Fibroblast of peridontal ligament (primary cell): Measurements from ENCODE around the gene TMEM52B.
"Not testable (repeated sequence)": the region's sequence is repeated elsewhere in the genome, so short reads cannot be mapped to it uniquely, and the experiment has no call there.

Source experiments
- DNase-seq: peaks from one replicate; pipeline ENCODE4 v3.0.0-alpha.2; 2010; ENCODE audit errors: extremely low read depth

The TMEM52B gene

GRCh38 chr12:10211940-10212738, 33.3 kb downstream of the TMEM52B start:
- peak; percentile 99 for DNase-seq

DNA sequence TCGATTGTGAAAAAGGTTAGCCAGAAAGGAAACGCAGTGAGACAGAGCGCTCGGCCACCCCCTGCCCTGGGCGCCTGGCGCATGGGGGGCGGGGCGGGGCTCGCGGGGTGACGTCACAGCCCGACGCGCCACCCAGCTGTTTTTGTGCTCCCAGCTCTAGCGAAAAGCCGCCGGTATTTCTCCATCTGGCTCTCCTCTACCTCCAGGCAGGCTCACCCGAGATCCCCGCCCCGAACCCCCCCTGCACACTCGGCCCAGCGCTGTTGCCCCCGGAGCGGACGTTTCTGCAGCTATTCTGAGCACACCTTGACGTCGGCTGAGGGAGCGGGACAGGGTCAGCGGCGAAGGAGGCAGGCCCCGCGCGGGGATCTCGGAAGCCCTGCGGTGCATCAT, 33.9 kb downstream of the TMEM52B start, which contains the start of gene GABARAPL1:
TSS of gene GABARAPL1 (plus strand) at position 139 of the 393 bp plus-strand sequence. CDS start at position 392, 253 bp downstream.
- DNase-seq = peak; percentile 80

DNA sequence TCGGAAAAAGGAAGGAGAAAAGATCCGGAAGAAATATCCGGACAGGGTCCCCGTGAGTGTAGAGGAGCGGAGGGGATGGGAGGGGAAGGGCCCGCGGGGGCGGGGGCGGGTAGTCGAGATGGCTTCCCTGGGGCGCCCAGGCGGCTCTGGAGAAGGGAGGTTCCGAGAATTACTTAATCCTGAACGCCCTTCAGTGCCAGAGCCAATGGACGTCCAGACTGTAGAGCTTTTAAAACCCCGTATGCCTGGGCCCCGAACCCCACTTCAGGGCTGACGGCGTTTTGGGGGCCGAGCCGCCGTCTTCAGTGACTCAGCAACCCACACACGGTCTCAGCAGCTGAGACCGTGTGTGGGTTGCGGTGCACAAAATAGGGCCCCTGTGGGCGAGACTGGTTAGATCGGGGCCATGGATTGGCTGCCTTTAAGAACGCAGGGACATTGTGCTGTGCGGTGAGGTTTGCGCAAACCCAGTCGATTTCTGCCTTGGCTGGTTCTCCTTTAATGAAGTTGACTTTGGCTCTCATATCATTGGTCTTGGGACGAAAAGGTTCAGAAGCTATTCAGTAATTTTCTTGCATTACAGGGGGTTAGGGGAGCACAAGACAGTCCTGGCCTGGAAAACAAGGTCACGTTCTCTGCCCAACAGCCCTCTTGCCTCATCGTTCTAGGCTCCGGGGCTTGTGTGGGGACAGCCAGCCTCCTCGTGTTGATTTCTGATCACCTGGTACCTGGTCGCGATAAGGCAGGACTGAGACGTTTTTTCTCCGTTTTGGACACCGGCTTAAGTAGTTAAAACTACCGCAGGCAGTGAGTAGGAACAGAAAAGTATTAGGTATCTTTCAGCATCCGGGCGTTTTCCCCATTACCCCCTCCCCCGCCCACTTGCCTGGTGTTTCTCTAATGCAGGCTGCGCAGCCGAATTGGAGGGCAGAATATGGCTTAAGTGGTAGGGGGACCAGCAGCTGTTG, 34.6 kb downstream of the TMEM52B start:
- DNase-seq = peak; percentile 91

DNA sequence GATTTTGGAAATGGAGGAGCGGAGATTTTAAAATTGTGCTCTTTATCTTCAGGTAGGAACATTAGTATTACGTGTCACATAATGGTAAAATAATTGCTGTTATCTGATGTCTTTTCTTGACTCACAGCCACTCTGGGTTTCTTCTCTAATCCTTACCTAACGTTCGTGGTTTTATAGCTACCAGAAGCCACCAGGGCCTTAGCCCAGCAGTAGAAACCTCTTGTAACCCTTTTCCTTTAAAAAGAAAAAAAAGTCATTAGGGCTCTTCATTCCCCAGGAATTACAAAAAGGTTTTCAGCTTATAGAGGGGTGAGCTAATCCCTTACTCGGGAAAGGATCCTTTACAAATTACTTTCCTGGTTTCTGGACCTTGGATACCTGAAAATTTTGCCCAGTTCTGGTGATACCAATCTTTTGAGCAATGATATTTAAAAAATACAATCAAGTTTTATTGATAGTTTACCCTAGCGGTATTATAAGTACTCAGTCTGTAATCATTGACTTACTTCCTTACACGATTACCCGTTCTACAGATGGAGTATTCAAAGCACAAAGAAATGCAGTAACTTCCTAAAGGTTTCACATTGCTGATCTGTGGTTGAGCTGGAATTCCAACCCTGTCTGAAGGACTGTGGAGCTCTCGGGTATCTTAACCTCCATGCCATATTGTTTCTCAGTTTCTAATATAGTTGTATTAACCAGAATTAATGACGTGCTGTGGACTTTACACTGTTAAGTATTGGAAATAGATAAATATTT, 35.5 kb downstream of the TMEM52B start:
- peak; percentile 74 for DNase-seq

DNA sequence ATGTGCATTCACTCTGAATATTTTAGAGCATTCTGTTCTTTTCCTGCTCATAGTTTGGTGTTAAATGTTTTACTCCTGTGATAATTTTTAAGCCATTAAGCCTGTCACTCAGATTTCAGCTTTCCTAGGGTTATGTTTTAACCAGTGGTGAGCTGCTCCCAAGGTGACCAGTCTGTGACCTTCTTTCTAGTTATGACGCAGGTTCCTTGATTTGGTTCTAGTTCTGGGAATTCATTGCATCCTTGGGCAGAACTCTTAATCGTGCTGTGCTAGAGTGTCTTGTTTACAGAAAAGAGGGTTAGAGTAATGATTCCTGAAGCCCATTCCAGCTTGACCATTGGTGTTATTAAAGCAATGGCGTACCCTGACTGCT, 36.0 kb downstream of the TMEM52B start:
- DNase-seq = peak; percentile 37

DNA sequence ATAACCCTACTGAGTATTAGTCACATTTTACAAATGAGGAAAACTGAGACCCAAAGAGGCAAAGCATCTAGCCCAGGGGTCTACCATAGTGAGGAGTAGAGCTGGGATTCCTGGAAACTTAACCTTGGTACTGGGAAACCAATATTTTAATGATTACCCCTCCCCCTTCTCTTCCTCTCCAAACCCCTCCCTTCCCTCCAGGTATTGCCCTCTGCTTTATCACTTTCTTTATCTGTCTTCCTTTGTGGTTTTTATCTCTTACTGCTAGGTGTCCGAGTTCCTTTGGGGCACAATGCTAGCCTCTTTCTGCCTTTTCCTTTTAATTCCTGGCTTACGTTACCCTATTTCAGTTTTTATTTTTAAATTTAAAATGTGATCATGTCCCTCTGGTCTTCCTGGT, 36.6 kb downstream of the TMEM52B start:
- no peak for DNase-seq

DNA sequence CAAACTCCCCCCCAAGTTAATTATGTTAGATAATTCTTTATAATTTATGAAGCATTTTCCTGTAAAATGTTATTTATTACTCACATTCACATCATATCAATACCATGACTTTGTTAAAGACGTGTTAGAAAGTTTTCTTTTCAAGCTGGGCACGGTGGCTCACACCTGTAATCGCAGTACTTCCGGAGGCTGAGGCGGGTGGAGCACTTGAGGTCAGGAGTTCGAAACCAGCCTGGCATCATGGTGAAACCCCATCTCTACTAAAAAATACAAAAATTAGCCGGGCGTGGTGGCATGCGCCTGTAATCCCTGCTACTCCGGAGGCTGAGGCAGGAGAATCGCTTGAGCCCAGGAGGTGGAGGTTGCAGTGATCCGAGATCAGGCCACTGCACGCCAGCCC, 37.1 kb downstream of the TMEM52B start:
- not testable (repeated sequence) for DNase-seq

- DNase-seq = no peak
These were observed 39.2 kb downstream of the TMEM52B start for GRCh38 chr12:10218021-10218420.

GRCh38 chr12:10220398-10221077, 41.7 kb downstream of the TMEM52B start:
- DNase-seq = peak; percentile 46

DNA sequence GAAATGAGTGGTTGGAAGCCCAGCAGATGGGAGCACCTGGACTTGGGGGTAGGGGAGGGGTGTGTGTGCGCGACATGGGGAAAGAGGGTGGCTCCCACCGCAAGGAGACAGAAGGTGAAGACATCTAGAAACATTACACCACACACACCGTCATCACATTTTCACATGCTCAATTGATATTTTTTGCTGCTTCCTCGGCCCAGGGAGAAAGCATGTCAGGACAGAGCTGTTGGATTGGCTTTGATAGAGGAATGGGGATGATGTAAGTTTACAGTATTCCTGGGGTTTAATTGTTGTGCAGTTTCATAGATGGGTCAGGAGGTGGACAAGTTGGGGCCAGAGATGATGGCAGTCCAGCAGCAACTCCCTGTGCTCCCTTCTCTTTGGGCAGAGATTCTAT, 43.0 kb downstream of the TMEM52B start:
- no peak for DNase-seq

DNA sequence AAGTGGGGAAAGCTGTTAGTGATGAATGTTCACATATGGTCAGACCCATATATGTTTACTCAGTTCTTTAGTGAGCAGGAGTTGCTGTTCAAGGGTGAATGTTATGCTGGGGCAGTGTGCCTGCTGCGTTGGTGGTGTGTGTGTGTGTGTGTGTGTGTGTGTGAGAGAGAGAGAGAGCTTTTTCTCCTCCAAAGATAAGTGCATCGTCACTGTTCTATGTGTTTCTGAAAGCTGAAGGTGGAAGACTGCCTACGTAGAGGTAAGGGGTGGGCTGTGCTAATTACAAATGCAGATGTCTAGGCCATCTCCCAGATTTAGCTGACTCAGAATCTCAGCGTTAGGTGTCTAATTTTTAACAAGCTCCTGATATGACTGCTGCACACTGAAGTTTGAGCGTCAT, 44.4 kb downstream of the TMEM52B start:
- DNase-seq = no peak

GRCh38 chr12:10225426-10225825, 46.6 kb downstream of the TMEM52B start:
- DNase-seq = not testable (repeated sequence)

GRCh38 chr12:10226086-10226485, 47.3 kb downstream of the TMEM52B start:
- DNase-seq = no peak

GRCh38 chr12:10226731-10227130, 47.9 kb downstream of the TMEM52B start:
- DNase-seq = no peak

DNA sequence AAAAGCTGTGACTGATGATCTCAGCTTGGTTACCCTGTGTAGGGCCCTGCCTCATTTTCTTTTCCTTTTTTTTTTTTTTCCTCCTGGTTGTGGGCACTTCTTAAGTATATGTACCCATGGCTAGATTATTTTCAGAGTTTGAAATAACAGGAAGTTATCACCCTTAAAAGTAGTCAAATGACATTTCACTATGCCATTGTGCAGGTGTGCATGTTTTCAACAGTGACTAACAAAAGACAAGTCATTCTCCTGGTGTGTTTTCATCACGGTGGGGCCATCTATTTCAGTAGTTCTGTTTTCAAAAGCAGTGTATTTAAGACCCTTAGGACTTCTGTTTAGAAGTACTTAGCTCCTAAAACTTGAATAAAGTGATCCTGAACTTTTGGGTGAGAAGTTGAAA, 48.8 kb downstream of the TMEM52B start:
- DNase-seq = no peak

DNA sequence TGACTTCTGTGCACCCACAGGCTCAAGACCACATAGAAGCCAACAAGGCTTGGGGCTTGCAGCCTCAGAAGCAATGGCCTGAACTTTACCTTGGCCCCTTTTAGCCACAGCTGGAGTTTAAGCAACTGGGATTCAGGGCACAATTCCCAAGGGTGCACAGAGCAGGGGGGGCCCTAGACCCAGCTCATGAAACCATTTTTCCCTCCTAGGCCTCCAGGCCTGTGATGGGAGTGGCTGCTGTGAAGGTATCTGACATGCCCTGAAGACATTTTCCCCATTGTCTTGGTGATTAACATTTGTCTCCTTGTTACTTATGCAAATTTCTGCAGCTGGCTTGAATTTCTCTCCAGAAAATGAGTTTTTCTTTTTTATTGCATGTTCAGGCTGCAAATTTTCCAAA, 55.7 kb downstream of the TMEM52B start:
- DNase-seq = no peak

GRCh38 chr12:10235761-10236631, 57.2 kb downstream of the TMEM52B start:
- peak; percentile 51 for DNase-seq

GRCh38 chr12:10236720-10237119, 57.9 kb downstream of the TMEM52B start:
- no peak for DNase-seq

DNA sequence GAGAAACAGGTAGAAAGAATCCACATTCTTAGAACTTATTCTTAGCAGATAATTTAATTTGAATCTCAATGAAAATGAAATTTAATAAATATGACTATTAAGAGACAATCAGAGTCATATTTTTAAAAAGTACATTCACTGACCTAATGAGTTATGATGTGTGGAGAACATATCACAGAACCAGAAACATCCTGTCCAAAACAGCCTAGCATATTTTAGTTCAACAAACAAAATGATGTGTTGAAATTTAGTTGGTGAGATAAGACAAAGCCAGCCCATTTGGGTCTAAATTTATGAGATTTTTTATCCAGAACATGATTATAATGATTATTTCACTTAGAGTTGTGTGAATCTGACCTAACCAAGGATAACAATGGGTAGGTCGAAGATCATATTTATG, 59.7 kb downstream of the TMEM52B start:
- DNase-seq = no peak

DNA sequence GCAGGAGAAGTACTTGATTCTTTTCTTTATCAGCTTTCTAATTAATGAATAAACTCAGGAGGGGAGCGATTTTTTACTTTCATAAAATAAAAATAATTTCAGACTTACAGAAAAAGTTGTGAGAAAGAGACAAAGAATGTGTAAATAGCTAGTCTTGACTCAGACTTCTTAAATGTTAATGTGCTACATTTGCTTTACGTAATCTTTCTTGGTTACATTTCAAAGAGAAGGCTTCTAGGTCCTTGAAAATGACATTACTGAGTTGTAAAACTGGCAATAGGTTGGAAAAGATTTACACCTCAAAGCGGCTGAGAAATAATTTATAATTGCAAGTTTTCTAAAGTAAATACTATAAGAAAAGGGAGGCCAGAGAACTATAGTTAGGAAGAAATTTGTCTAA, 62.5 kb downstream of the TMEM52B start:
- DNase-seq = no peak
